Upper lobe of left lung (tissue), 6 donors: ENCODE results near the gene LACTBL1. TPM values are rescaled to one million over a fixed set of nuclear protein-coding genes. Genes with fewer than 3 reads are reported as not detected.

ENCODE experiments used
- ATAC-seq, 2 donors: fragments of 200-7000 bp; cut with Tn5 transposase; one replicate each; pipeline ENCODE4 v1.9.1; 2022; ENCODE audit warnings: mild to moderate bottlenecking in 2 of 2, moderate library complexity in 2 of 2; ENCODE audit not compliant: low FRiP score in 2 of 2
- DNase-seq, 2 donors: peaks; one replicate each; pipeline ENCODE4 v3.0.0-alpha.2; 2019 to 2020
- H3K27ac ChIP-seq, 4 donors: fragments of 200-600 bp; sonication (generic); one replicate each; pipeline ENCODE4 v1.5.1; 2016 to 2019
- H3K27me3 ChIP-seq, 4 donors: fragments of 200-600 bp; sonication (generic); one replicate each; pipeline ENCODE4 v1.5.1; 2017 to 2019
- H3K36me3 ChIP-seq, 4 donors: fragments of 200-600 bp; sonication (generic); one replicate each; pipeline ENCODE4 v1.5.1; 2016 to 2019
- H3K4me1 ChIP-seq, 4 donors: fragments of 200-600 bp; sonication (generic); one replicate each; pipeline ENCODE4 v1.5.1; 2018 to 2019
- H3K4me3 ChIP-seq, 4 donors: fragments of 200-600 bp; sonication (generic); one replicate each; pipeline ENCODE4 v1.5.1; 2017 to 2019; ENCODE audit warnings: mild to moderate bottlenecking in 2 of 4, moderate library complexity in 1 of 4
- H3K9me3 ChIP-seq, 4 donors: fragments of 200-600 bp; sonication (generic); one replicate each; pipeline ENCODE4 v1.5.1; 2018 to 2019
- EP300 ChIP-seq, 4 donors: sonication (generic); formaldehyde crosslinking; IDR thresholded peaks; one replicate each; pipeline ENCODE4 v1.5.1; 2017; ENCODE audit warnings: antibody characterized with exemption in 4 of 4, control low read depth in 2 of 4
- POLR2A ChIP-seq, 4 donors: fragments of 450-650 bp; IDR thresholded peaks; one replicate each; pipeline ENCODE4 v1.5.1; 2016 to 2017; ENCODE audit warnings: antibody characterized with exemption in 4 of 4, mild to moderate bottlenecking in 2 of 4
- POLR2AphosphoS5 ChIP-seq, 2 donors: sonication (generic); formaldehyde crosslinking; IDR thresholded peaks; one replicate each; pipeline ENCODE4 v1.5.1; 2017; ENCODE audit warnings: antibody characterized with exemption in 2 of 2
- WGBS, 2 donors: methylation state at CpG; one replicate each; pipeline ENCODE4 v1.1.5; 2017 to 2018; 5-methylcytosine and 5-hydroxymethylcytosine counted together
- total RNA-seq, 6 donors: library from RNA; depleted of rRNA in 4 of 6; stranded (reverse); fragments of >200 nt in 4 of 6; gene quantifications; one replicate each; pipeline versions ENCODE4 v1.1.0 to v1.2.1, GENCODE V29; 2016 to 2021
- TF ChIP-seq, protein P1 (sequence below), 6 experiments: fragments of 450-650 bp in 4 of 6; fragments of 200-600 bp in 2 of 6; sonication (generic) in 2 of 6; IDR thresholded peaks; one replicate each; pipeline ENCODE4 v1.5.1; 2016 to 2019; ENCODE audit warnings: antibody characterized with exemption in 6 of 6
- donor health status: DM: no; HTN: no; CAD: no; lungs with moderate emphysema.
- donor health status: DM: no; HTN: yes; CAD: no; lungs with severe emphysema.

Gene LACTBL1
- total RNA-seq, 6 donors from 2014 or later, result not detected

DNA sequence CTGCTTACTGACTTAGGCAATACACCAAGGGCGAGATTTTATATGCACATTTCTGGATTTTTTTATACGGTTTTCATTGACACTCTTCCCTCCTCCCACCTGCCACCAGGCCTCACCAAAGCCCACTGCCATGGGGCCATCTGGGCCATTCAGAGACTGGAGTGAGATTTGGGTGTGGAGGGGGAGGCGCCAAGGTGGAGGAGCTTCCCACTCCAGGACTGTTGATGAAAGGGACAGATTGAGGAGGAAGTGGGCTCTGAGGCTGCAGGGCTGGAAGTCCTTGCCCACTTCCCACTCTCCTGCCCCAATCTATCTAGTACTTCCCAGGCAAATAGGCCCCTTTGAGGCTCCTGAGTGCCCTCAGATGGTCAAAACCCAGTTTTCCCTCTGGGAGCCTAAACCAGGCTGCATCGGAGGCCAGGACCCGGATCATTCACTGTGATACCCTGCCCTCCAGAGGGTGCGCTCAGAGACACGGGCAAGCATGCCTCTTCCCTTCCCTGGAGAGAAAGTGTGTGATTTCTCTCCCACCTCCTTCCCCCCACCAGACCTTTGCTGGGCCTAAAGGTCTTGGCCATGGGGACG, 57.9 kb downstream of the LACTBL1 start:
- H3K27me3 ChIP-seq, result no peaks in the 10 kb centered on the region
- no peaks in the 10 kb centered on the region for H3K9me3 ChIP-seq
- ATAC-seq (no peak), DNase-seq (no peak)
- no peaks in the 10 kb centered on the region for H3K36me3 ChIP-seq
- no peak overlapping the region for H3K4me3 ChIP-seq
- no peaks in the 10 kb centered on the region for H3K4me1 ChIP-seq
- TF ChIP-seq POLR2AphosphoS5 (IDR thresholded peaks at IDR 0.05), result no peak
- TF ChIP-seq, protein P1, sequence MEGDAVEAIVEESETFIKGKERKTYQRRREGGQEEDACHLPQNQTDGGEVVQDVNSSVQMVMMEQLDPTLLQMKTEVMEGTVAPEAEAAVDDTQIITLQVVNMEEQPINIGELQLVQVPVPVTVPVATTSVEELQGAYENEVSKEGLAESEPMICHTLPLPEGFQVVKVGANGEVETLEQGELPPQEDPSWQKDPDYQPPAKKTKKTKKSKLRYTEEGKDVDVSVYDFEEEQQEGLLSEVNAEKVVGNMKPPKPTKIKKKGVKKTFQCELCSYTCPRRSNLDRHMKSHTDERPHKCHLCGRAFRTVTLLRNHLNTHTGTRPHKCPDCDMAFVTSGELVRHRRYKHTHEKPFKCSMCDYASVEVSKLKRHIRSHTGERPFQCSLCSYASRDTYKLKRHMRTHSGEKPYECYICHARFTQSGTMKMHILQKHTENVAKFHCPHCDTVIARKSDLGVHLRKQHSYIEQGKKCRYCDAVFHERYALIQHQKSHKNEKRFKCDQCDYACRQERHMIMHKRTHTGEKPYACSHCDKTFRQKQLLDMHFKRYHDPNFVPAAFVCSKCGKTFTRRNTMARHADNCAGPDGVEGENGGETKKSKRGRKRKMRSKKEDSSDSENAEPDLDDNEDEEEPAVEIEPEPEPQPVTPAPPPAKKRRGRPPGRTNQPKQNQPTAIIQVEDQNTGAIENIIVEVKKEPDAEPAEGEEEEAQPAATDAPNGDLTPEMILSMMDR (IDR thresholded peaks at IDR 0.05), result no peak
- no peak for TF ChIP-seq EP300 (IDR thresholded peaks at IDR 0.05)
- 77 to 86% methylated on average over 8 of the region's 8 CpGs for WGBS, 2 donors
- no peak overlapping the region for H3K27ac ChIP-seq

GRCh38 chr1:22914156-22914555, 58.5 kb downstream of the LACTBL1 start:
- Histone ChIP-seq H3K9me3 (no peaks in the 10 kb centered on the region), H3K36me3 (no peaks in the 10 kb centered on the region), H3K27me3 (no peaks in the 10 kb centered on the region), H3K27ac (no peak overlapping the region), H3K4me3 (no peak overlapping the region), H3K4me1 (no peaks in the 10 kb centered on the region)
- DNase-seq, result peak in 1 of 2 donors; percentile 66
- TF ChIP-seq POLR2AphosphoS5 (IDR thresholded peaks at IDR 0.05) (no peak), EP300 (IDR thresholded peaks at IDR 0.05) (no peak), POLR2A (IDR thresholded peaks at IDR 0.05) (no peak)
- TF ChIP-seq, protein P1 (IDR thresholded peaks at IDR 0.05), result no peak
- WGBS, 2 donors, result 84 to 87% methylated on average over 10 of the region's 10 CpGs
- no peak for ATAC-seq

DNA sequence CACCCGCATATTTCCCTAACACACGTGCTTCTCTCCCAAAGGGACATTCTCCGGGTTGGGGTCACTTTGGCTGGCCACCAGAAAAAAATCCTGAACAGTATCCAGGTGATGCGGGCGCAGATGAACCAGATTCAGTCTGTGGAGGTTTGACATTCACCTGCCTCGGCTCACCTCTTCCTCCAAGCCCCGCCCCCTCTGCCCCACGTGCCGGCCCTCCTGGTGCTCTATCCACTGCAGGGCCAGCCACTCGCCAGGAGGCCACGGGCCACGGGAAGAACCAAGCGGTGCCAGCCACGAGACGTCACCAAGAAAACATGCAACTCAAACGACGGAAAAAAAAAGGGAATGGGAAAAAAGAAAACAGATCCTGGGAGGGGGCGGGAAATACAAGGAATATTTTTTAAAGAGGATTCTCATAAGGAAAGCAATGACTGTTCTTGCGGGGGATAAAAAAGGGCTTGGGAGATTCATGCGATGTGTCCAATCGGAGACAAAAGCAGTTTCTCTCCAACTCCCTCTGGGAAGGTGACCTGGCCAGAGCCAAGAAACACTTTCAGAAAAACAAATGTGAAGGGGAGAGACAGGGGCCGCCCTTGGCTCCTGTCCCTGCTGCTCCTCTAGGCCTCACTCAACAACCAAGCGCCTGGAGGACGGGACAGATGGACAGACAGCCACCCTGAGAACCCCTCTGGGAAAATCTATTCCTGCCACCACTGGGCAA, 59.1 kb downstream of the LACTBL1 start:
- Histone ChIP-seq H3K27me3 (no peaks in the 10 kb centered on the region), H3K9me3 (no peaks in the 10 kb centered on the region), H3K4me1 (no peaks in the 10 kb centered on the region), H3K4me3 (no peak overlapping the region), H3K36me3 (no peaks in the 10 kb centered on the region), H3K27ac (no peak overlapping the region)
- TF ChIP-seq POLR2AphosphoS5 (IDR thresholded peaks at IDR 0.05), result no peak
- TF ChIP-seq EP300 (IDR thresholded peaks at IDR 0.05), result no peak
- no peak for TF ChIP-seq POLR2A (IDR thresholded peaks at IDR 0.05)
- TF ChIP-seq, protein P1 (IDR thresholded peaks at IDR 0.05), result no peak
- DNase-seq (peak in 1 of 2 donors; percentile 69), ATAC-seq (no peak)
- 80 to 83% methylated on average over 22 to 24 of the region's 24 CpGs for WGBS, 2 donors

- 85 to 88% methylated on average over 16 of the region's 16 CpGs for WGBS, 2 donors
- DNase-seq, result no peak
- TF ChIP-seq POLR2AphosphoS5 (IDR thresholded peaks at IDR 0.05), result no peak
- TF ChIP-seq POLR2A (IDR thresholded peaks at IDR 0.05), result no peak
- TF ChIP-seq, protein P1 (IDR thresholded peaks at IDR 0.05), result no peak
- TF ChIP-seq EP300 (IDR thresholded peaks at IDR 0.05), result no peak
- Histone ChIP-seq H3K27ac (no peak overlapping the region), H3K4me1 (no peaks in the 10 kb centered on the region), H3K36me3 (no peaks in the 10 kb centered on the region), H3K27me3 (no peaks in the 10 kb centered on the region), H3K4me3 (no peak overlapping the region), H3K9me3 (no peaks in the 10 kb centered on the region)
- ATAC-seq, result no peak
Measured at GRCh38 chr1:22912311-22912710, 60.4 kb downstream of the LACTBL1 start.
